ENCODE results near the gene GOLGA6C. TPM values are rescaled to one million over a fixed set of nuclear protein-coding genes. Genes with fewer than 3 reads are reported as not detected.

The GOLGA6C gene
- total and polyA plus RNA-seq, 10 of the 15 experiments (the other 5 are each of a cell fraction or from before 2014, with no cell fraction given), result not detected

DNA sequence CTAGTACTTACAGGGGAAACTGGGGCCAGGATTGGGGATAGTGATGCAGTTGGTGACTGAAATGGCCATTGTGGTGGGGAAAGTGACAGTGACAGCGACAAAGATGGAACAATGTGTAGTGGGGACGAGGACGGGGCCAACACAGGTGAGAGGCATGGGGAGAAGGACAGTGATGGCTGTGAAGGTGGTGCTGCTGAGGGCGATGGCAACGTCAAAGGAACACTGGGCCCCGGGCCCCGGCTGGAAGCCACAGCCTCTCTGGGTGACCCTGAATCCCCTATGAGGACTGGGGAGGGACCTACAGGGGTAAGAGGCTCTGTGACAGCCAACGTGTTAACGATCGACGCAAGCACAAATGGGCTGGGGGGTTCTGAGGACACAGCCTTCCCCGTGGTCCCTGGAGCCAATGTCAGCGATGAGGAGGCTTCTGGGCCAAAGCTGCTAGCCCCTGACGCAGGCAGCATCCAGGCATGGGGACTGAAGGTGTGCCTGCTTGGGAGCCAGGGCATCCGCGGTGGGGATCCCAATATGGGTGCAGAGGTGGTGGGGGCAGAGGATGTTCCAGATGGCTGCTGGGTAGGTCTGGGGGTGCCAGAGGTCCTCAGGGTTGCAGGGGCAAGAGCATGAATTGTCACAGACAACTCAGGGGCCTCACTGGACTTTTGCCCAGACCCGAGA, 25.2 kb upstream of the GOLGA6C start:
- 50% methylated on average over 17 of the region's 17 CpGs for WGBS (ENCODE audit: insufficient coverage, insufficient replicate concordance, low lambda C conversion rate, missing lambda C conversion rate)
- POLR2A ChIA-PET, result no interaction called here
- CTCF ChIA-PET, result no interaction called here
- intact Hi-C loops (cut with micrococcal nuclease; ENCODE audit: unreplicated experiment) (no loop called here), in situ Hi-C loops (cut with MboI) (no loop called here)
- RAD21 ChIA-PET (ENCODE audit: unreplicated experiment), result no interaction called here
- Histone ChIP-seq H3K36me3 (ENCODE audit: control insufficient read depth in 2 of 2, insufficient read depth in 2 of 2, low read length in 1 of 2) (no peaks in the 10 kb centered on the region), H2AFZ (ENCODE audit: control insufficient read depth, low read depth, low read length) (no peak overlapping the region), H3K4me2 (ENCODE audit: control insufficient read depth, insufficient read depth) (no peak overlapping the region), H3K4me3 (no peak overlapping the region), H3K27me3 (replicated peaks in 1 of 2; ENCODE audit: control insufficient read depth in 2 of 2, insufficient read depth in 2 of 2, low read length in 1 of 2) (peaks cover 0 to 2% of the 10 kb centered on the region in 2 experiments; a peak in 2 of 4 replicates), H3K79me2 (ENCODE audit: control insufficient read depth, insufficient read depth, low read length) (no peaks in the 10 kb centered on the region), H4K20me1 (ENCODE audit: control insufficient read depth, insufficient read depth) (no peaks in the 10 kb centered on the region), H3K9ac (ENCODE audit: control insufficient read depth, insufficient read depth, low read length) (no peak overlapping the region), H3K9me3 (replicated peaks; ENCODE audit: control insufficient read depth, insufficient read depth, low read length) (no peaks in the 10 kb centered on the region), H3K4me1 (ENCODE audit: control insufficient read depth, insufficient read depth, low read length) (no peaks in the 10 kb centered on the region), H3K27ac (ENCODE audit: control insufficient read depth, insufficient read depth) (no peak overlapping the region)
- BruUV-seq (replicated peaks), result no TSS peak
- FAIRE-seq (no peak), DNase-seq (ENCODE audit: low read depth, low spot score) (no peak), ATAC-seq (no peak)
- SMC1A ChIA-PET (ENCODE audit: uncharacterized antibody, unreplicated experiment), result no interaction called here
- TF ChIP-seq, protein P1, sequence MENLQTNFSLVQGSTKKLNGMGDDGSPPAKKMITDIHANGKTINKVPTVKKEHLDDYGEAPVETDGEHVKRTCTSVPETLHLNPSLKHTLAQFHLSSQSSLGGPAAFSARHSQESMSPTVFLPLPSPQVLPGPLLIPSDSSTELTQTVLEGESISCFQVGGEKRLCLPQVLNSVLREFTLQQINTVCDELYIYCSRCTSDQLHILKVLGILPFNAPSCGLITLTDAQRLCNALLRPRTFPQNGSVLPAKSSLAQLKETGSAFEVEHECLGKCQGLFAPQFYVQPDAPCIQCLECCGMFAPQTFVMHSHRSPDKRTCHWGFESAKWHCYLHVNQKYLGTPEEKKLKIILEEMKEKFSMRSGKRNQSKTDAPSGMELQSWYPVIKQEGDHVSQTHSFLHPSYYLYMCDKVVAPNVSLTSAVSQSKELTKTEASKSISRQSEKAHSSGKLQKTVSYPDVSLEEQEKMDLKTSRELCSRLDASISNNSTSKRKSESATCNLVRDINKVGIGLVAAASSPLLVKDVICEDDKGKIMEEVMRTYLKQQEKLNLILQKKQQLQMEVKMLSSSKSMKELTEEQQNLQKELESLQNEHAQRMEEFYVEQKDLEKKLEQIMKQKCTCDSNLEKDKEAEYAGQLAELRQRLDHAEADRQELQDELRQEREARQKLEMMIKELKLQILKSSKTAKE (IDR thresholded peaks at IDR 0.05; ENCODE audit: low read depth, poor library complexity, severe bottlenecking), result no peak
- no peak for TF ChIP-seq USF2 (IDR thresholded peaks at IDR 0.05; ENCODE audit: borderline replicate concordance, low read depth, low read length)
- TF ChIP-seq CHD4 (IDR thresholded peaks at IDR 0.05), result no peak
- no peak for TF ChIP-seq CREM (IDR thresholded peaks at IDR 0.05; ENCODE audit: low read depth)
- TF ChIP-seq ZNF622 (IDR thresholded peaks at IDR 0.05), result no peak
- no peak for TF ChIP-seq BMI1 (IDR thresholded peaks at IDR 0.05; ENCODE audit: borderline replicate concordance)
- no peak for TF ChIP-seq ATF2 (IDR thresholded peaks at IDR 0.05; ENCODE audit: low read length)
- no peak for TF ChIP-seq KDM1A (IDR thresholded peaks at IDR 0.05; ENCODE audit: borderline replicate concordance)
- TF ChIP-seq NR2C2 (IDR thresholded peaks at IDR 0.05; ENCODE audit: borderline replicate concordance, control insufficient read depth, insufficient read length, low read depth), result no peak
- no peak for TF ChIP-seq MTA2 (IDR thresholded peaks at IDR 0.05; ENCODE audit: low read depth)
- TF ChIP-seq SRF (IDR thresholded peaks at IDR 0.05; ENCODE audit: low read depth in 2 of 2, low read length in 2 of 2), result no peak
- TF ChIP-seq, protein P2, sequence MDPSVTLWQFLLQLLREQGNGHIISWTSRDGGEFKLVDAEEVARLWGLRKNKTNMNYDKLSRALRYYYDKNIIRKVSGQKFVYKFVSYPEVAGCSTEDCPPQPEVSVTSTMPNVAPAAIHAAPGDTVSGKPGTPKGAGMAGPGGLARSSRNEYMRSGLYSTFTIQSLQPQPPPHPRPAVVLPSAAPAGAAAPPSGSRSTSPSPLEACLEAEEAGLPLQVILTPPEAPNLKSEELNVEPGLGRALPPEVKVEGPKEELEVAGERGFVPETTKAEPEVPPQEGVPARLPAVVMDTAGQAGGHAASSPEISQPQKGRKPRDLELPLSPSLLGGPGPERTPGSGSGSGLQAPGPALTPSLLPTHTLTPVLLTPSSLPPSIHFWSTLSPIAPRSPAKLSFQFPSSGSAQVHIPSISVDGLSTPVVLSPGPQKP (IDR thresholded peaks at IDR 0.05; ENCODE audit: low read depth, low read length), result no peak
- TF ChIP-seq ZNF687 (IDR thresholded peaks at IDR 0.05), result no peak
- no peak for TF ChIP-seq SMC3 (IDR thresholded peaks at IDR 0.05; ENCODE audit: borderline replicate concordance, low read length)
- TF ChIP-seq IKZF2 (IDR thresholded peaks at IDR 0.05), result no peak
